ENCODE data around the gene ARL4A. TPM values are rescaled to one million over a fixed set of nuclear protein-coding genes. Genes with fewer than 3 reads are reported as not detected.
A peak's percentile ranks its signal among the peaks of the same experiment; 100 is the strongest.

The ARL4A gene
- polyA plus RNA-seq, 2 donors: 29.3 to 43.0 TPM

GRCh38 chr7:12712236-12712635, 24.8 kb downstream of the ARL4A start:
- Histone ChIP-seq H3K27me3 (ENCODE audit: control insufficient read depth in 1 of 2, insufficient read depth in 2 of 2, low read length in 2 of 2) (no peaks in the 10 kb centered on the region), H3K4me3 (ENCODE audit: low read depth in 1 of 2, low read length in 2 of 2) (no peak overlapping the region), H3K27ac (ENCODE audit: low read depth in 2 of 2, low read length in 1 of 2) (no peak overlapping the region), H3K36me3 (ENCODE audit: control insufficient read depth in 2 of 2, insufficient read depth in 2 of 2, low read length in 1 of 2) (no peaks in the 10 kb centered on the region), H3K9me3 (ENCODE audit: control insufficient read depth in 2 of 2, insufficient read depth in 1 of 2, low read depth in 1 of 2, low read length in 1 of 2) (no peaks in the 10 kb centered on the region), H3K4me1 (ENCODE audit: control insufficient read depth in 2 of 2, insufficient read depth in 2 of 2, low read length in 1 of 2) (peaks cover 0 to 3% of the 10 kb centered on the region in 2 donors)
- 62 to 64% methylated on average over 2 of the region's 2 CpGs for WGBS, 2 donors

GRCh38 chr7:12713625-12714378, 26.4 kb downstream of the ARL4A start:
- H3K4me3 ChIP-seq (ENCODE audit: low read depth in 1 of 2, low read length in 2 of 2): no peak overlapping the region
- WGBS, 2 donors: 89 to 100% methylated on average over 1 of the region's 1 CpG
- H3K9me3 ChIP-seq (ENCODE audit: control insufficient read depth in 2 of 2, insufficient read depth in 1 of 2, low read depth in 1 of 2, low read length in 1 of 2): no peaks in the 10 kb centered on the region
- no peaks in the 10 kb centered on the region for H3K36me3 ChIP-seq (ENCODE audit: control insufficient read depth in 2 of 2, insufficient read depth in 2 of 2, low read length in 1 of 2)
- H3K27me3 ChIP-seq (ENCODE audit: control insufficient read depth in 1 of 2, insufficient read depth in 2 of 2, low read length in 2 of 2): no peaks in the 10 kb centered on the region
- peaks cover 0 to 3% of the 10 kb centered on the region in 2 donors for H3K4me1 ChIP-seq (ENCODE audit: control insufficient read depth in 2 of 2, insufficient read depth in 2 of 2, low read length in 1 of 2)
- H3K27ac ChIP-seq (ENCODE audit: low read depth in 2 of 2, low read length in 1 of 2): no peak overlapping the region

- Histone ChIP-seq H3K36me3 (ENCODE audit: control insufficient read depth in 2 of 2, insufficient read depth in 2 of 2, low read length in 1 of 2) (no peaks in the 10 kb centered on the region), H3K9me3 (ENCODE audit: control insufficient read depth in 2 of 2, insufficient read depth in 1 of 2, low read depth in 1 of 2, low read length in 1 of 2) (no peaks in the 10 kb centered on the region), H3K4me3 (ENCODE audit: low read depth in 1 of 2, low read length in 2 of 2) (no peak overlapping the region), H3K4me1 (ENCODE audit: control insufficient read depth in 2 of 2, insufficient read depth in 2 of 2, low read length in 1 of 2) (peaks cover 0 to 3% of the 10 kb centered on the region in 2 donors), H3K27me3 (ENCODE audit: control insufficient read depth in 1 of 2, insufficient read depth in 2 of 2, low read length in 2 of 2) (no peaks in the 10 kb centered on the region), H3K27ac (ENCODE audit: low read depth in 2 of 2, low read length in 1 of 2) (no peak overlapping the region)
- WGBS, 2 donors: 88 to 98% methylated on average over 1 of the region's 1 CpG
Observed at GRCh38 chr7:12714379-12714737, 26.9 kb downstream of the ARL4A start.

GRCh38 chr7:12715372-12716133, 28.1 kb downstream of the ARL4A start:
- WGBS, 2 donors: 26 to 36% methylated on average over 12 of the region's 12 CpGs
- no peaks in the 10 kb centered on the region for H3K9me3 ChIP-seq (ENCODE audit: control insufficient read depth in 2 of 2, insufficient read depth in 1 of 2, low read depth in 1 of 2, low read length in 1 of 2)
- peak overlapping the region; percentile 78 to 94 for H3K27ac ChIP-seq (ENCODE audit: low read depth in 2 of 2, low read length in 1 of 2)
- H3K4me3 ChIP-seq (ENCODE audit: low read depth in 1 of 2, low read length in 2 of 2): peak overlapping the region in 1 of 2 donors; percentile 31
- peaks cover 0 to 3% of the 10 kb centered on the region in 2 donors for H3K4me1 ChIP-seq (ENCODE audit: control insufficient read depth in 2 of 2, insufficient read depth in 2 of 2, low read length in 1 of 2)
- H3K27me3 ChIP-seq (ENCODE audit: control insufficient read depth in 1 of 2, insufficient read depth in 2 of 2, low read length in 2 of 2): no peaks in the 10 kb centered on the region
- H3K36me3 ChIP-seq (ENCODE audit: control insufficient read depth in 2 of 2, insufficient read depth in 2 of 2, low read length in 1 of 2): no peaks in the 10 kb centered on the region

GRCh38 chr7:12716134-12716681, 28.8 kb downstream of the ARL4A start:
- Histone ChIP-seq H3K9me3 (ENCODE audit: control insufficient read depth in 2 of 2, insufficient read depth in 1 of 2, low read depth in 1 of 2, low read length in 1 of 2) (no peaks in the 10 kb centered on the region), H3K27me3 (ENCODE audit: control insufficient read depth in 1 of 2, insufficient read depth in 2 of 2, low read length in 2 of 2) (no peaks in the 10 kb centered on the region), H3K4me1 (ENCODE audit: control insufficient read depth in 2 of 2, insufficient read depth in 2 of 2, low read length in 1 of 2) (peaks cover 0 to 3% of the 10 kb centered on the region in 2 donors), H3K36me3 (ENCODE audit: control insufficient read depth in 2 of 2, insufficient read depth in 2 of 2, low read length in 1 of 2) (no peaks in the 10 kb centered on the region), H3K4me3 (ENCODE audit: low read depth in 1 of 2, low read length in 2 of 2) (no peak overlapping the region), H3K27ac (ENCODE audit: low read depth in 2 of 2, low read length in 1 of 2) (peak overlapping the region; percentile 78 to 94)
- 78 to 83% methylated on average over 7 of the region's 7 CpGs for WGBS, 2 donors

- peak overlapping the region in 1 of 2 donors; percentile 58 for H3K27ac ChIP-seq (ENCODE audit: low read depth in 2 of 2, low read length in 1 of 2)
- no peaks in the 10 kb centered on the region for H3K9me3 ChIP-seq (ENCODE audit: control insufficient read depth in 2 of 2, insufficient read depth in 1 of 2, low read depth in 1 of 2, low read length in 1 of 2)
- H3K36me3 ChIP-seq (ENCODE audit: control insufficient read depth in 2 of 2, insufficient read depth in 2 of 2, low read length in 1 of 2): no peaks in the 10 kb centered on the region
- H3K4me1 ChIP-seq (ENCODE audit: control insufficient read depth in 2 of 2, insufficient read depth in 2 of 2, low read length in 1 of 2): peaks cover 0 to 3% of the 10 kb centered on the region in 2 donors
- WGBS, 2 donors: 74 to 86% methylated on average over 3 of the region's 3 CpGs
- no peaks in the 10 kb centered on the region for H3K27me3 ChIP-seq (ENCODE audit: control insufficient read depth in 1 of 2, insufficient read depth in 2 of 2, low read length in 2 of 2)
- no peak overlapping the region for H3K4me3 ChIP-seq (ENCODE audit: low read depth in 1 of 2, low read length in 2 of 2)
Observed at GRCh38 chr7:12716722-12717121, 29.3 kb downstream of the ARL4A start.

- no peaks in the 10 kb centered on the region for H3K36me3 ChIP-seq (ENCODE audit: control insufficient read depth in 2 of 2, insufficient read depth in 2 of 2, low read length in 1 of 2)
- H3K9me3 ChIP-seq (ENCODE audit: control insufficient read depth in 2 of 2, insufficient read depth in 1 of 2, low read depth in 1 of 2, low read length in 1 of 2): no peaks in the 10 kb centered on the region
- no peak overlapping the region for H3K4me3 ChIP-seq (ENCODE audit: low read depth in 1 of 2, low read length in 2 of 2)
- peak overlapping the region; percentile 88 to 96 for H3K27ac ChIP-seq (ENCODE audit: low read depth in 2 of 2, low read length in 1 of 2)
- 24 to 45% methylated on average over 5 of the region's 5 CpGs for WGBS, 2 donors
- no peaks in the 10 kb centered on the region for H3K27me3 ChIP-seq (ENCODE audit: control insufficient read depth in 1 of 2, insufficient read depth in 2 of 2, low read length in 2 of 2)
- peaks cover 0 to 3% of the 10 kb centered on the region in 2 donors for H3K4me1 ChIP-seq (ENCODE audit: control insufficient read depth in 2 of 2, insufficient read depth in 2 of 2, low read length in 1 of 2)
Observed at GRCh38 chr7:12719141-12719919, 31.9 kb downstream of the ARL4A start.

- peaks cover 0 to 3% of the 10 kb centered on the region in 2 donors for H3K4me1 ChIP-seq (ENCODE audit: control insufficient read depth in 2 of 2, insufficient read depth in 2 of 2, low read length in 1 of 2)
Observed at GRCh38 chr7:12719981-12720865, 32.8 kb downstream of the ARL4A start.

More at GRCh38 chr7:12719981-12720865, 32.8 kb downstream of the ARL4A start:
- Histone ChIP-seq H3K36me3 (ENCODE audit: control insufficient read depth in 2 of 2, insufficient read depth in 2 of 2, low read length in 1 of 2) (no peaks in the 10 kb centered on the region), H3K27me3 (ENCODE audit: control insufficient read depth in 1 of 2, insufficient read depth in 2 of 2, low read length in 2 of 2) (no peaks in the 10 kb centered on the region), H3K4me3 (ENCODE audit: low read depth in 1 of 2, low read length in 2 of 2) (no peak overlapping the region), H3K9me3 (ENCODE audit: control insufficient read depth in 2 of 2, insufficient read depth in 1 of 2, low read depth in 1 of 2, low read length in 1 of 2) (no peaks in the 10 kb centered on the region), H3K27ac (ENCODE audit: low read depth in 2 of 2, low read length in 1 of 2) (peak overlapping the region; percentile 55 to 88)
- 76 to 78% methylated on average over 17 of the region's 17 CpGs for WGBS, 2 donors
